TTC549 (cell line): ENCODE data around the gene NUCB2.
A peak's percentile ranks its signal among the peaks of the same experiment; 100 is the strongest.
"Not testable (repeated sequence)": the region's sequence is repeated elsewhere in the genome, so short reads cannot be mapped to it uniquely, and the experiment has no call there.

ENCODE experiments used
- FAIRE-seq: peaks from 2 replicates; lab custom pipeline; 2012; peaks lifted over from hg19 to GRCh38; lab: Jason Lieb, UNC

The NUCB2 gene

DNA sequence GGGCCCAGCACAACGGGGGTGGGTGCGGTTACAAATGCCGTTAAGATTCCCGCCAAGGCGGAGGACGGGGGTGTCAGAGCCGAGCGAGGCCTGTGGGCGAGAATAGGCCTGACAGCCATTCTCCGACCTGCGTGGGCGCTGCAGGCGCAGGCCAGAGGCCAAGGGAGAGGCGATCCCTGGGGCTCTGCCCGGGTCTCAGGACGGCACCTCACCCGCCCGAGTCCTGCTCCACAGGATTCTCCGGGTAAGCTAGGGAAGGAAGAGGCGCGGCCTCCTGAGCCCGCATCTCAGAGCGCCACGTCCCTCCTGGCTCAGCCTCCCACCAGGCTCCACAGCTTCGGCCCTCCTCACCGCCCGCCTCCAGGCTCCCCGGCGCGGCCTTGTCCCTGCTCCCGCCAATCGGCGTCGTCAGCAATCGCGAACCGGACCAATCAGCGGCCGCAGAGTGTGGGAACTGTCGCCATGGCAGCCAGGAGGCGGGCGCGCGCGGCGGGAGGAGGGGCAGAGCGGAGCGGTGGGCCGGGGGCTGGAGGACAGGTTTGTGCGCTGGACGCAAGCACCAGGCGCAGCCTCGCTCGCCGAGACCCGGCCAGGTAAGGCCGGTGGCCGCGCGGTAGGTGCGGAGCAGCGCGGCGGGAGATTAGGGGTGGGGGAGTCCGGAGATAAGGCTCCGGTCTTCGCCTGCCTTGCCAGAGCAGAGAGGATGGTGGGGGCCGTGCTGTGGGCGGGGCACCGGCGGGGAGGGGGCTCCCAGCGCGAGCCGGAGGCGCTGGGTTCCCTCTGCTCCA, at the start of gene NUCB2:
NUCB2 (plus strand) TSS at position 504 of the 788 bp plus-strand sequence. CDS start 18,585 bp downstream, outside the sequence.
- peak; percentile 47 for FAIRE-seq

DNA sequence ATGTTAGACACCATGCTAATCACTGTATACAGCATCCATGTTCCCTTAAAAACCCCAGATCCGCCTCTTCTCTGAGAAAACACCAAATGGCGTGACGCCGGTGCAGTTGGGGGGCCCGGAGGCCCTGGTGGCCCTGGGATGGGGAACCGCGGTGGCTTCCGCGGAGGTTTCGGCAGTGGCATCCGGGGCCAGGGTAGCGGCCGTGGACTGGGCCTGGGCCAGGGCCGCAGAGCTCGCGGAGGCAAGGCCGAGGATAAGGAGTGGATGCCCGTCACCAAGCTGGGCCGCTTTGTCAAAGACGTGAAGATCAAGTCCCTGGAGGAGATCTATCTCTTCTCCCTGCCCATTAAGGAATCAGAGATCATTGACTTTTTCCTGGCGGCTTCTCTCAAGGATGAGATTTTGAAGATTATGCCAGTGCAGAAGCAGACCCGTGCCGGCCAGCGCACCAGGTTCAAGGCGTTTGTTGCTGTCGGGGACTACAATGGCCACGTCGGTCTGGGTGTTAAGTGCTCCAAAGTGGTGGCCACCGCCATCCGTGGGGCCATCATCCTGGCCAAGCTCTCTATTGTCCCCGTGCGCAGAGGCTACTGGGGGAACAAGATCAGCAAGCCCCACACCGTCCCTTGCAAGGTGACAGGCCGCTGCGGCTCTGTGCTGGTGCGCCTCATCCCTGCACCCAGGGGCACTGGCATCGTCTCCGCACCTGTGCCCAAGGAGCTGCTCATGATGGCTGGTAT, 48.2 kb upstream of the NUCB2 start:
- not testable (repeated sequence) for FAIRE-seq

DNA sequence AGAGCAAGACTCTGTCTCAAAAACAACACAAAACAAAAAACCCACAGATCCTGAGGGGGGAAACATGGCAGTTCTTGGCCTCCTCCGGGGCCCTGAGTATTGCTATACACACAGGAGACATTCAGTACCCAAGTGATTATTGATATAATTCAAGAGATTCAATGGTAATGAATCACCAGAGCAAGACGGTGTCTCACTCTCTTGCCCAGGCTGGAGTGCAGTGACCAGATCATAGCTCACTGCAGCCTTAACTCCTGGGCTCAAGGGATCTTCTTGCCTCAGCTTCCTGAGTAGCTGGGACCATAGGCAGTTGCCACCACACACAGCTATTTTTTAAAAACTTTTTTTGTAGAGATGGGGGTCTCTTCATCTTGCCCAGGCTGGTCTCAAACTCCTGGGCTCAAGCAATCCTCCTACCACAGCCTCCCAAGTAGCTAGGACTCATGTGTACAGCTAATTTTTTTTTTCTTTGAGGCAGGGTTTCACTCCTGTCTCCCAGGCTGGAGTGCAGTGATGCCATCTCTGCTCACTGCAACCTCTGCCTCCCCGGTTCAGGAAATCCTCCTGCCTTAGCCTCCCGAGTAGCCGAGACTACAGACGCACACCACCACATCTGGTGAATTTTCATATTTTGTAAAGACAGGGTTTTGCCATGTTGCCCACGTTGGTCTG, 46.9 kb upstream of the NUCB2 start:
- FAIRE-seq: no peak

DNA sequence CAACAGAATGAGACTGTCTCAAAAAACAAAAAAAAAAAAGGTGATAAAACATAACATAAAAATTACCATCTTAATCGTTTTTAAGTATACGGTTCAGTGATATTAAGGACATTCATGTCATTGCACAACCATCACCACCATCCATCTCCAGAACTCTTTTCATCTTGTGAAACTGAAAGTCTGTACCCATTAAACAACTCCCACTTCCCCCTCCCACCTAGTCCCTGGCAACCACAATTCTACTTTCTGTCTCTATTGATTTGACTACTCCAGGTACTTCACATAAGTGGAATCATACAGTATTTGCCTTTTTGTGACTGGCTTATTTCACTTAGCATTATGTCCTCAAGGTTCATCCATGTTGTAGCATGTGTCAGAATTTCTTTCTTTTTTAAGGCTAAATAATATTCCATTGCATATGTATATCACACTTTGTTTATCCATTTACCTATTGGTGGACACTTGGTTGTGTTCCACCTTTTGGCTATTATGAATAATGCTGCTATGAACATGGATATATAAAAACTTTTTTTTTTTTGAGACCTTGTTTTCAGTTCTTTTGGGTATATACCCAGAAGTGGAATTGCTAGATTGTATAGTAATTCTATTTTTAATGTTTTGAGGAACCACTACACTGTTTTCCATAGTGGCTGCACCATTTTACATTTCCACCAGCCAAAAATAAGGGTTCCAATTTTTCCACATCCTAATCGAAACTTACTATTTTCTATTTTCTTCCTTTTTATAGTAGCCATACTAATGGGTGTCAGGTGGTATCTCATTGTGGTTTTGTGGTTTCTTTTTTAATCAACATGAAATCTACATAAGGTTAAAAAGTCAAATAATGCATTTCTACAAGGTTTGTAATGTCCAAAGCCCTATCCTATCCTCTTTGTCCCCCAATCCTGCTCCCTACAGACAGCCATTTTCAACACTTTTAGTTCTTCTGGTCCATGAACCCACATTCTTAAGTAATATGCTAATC, 45.4 kb upstream of the NUCB2 start:
- no peak for FAIRE-seq

DNA sequence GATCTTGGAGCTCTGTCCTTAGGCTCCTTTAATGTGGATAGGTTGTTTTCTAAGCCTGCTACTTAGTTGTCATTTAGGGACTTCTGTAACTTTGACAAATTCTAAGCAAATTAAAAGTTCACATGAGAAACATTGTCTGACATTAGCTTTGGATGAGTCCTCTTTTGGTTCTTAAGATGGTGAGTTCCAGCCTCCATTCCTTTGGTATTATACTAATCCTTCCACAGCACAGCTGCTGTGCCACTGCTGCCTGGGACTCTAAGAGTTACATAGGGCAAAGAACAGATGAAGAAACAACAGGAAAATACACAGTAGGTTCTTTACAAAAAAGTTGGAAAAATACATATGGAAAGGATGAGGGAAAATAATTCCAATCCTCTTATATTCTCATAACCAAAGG, 43.4 kb upstream of the NUCB2 start:
- FAIRE-seq: no peak

DNA sequence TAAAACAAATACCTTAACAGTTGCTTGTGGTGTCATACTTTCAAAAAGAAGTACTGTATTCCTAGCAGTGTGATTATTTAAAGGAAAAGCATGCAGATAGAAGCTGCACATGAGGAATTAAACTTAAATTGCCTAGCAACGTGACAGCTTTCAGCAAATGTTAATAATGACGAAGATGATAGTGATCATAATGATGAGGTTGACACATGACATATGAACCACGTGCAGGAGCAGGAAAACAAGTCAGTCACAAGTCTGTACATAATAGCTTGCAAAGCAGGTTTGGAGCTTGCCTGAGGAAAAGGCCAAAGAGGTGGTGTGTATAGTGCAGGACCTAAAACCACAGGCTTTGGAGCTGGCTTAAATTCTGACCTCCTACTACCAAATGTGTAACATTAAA, 38.2 kb upstream of the NUCB2 start:
- FAIRE-seq: no peak

DNA sequence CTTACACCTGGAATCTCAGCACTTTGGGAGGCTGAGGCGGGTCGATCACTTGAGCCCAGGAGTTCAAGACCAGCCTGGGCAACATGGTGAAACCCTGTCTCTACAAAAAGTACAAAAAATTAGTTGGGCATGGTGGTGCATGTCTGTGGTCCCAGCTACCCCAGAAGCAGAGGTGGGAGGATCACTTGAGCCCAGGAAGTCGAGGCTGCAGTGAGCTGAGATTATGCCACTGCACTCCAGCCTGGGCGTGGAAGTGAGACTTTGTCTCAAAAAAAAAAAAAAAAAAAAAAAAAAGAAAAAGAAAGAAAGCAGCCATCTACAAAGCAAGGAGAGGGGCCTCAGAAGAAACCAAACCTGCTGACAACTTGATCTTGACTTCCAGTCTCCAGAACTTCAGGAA, 36.6 kb upstream of the NUCB2 start:
- FAIRE-seq: not testable (repeated sequence)

DNA sequence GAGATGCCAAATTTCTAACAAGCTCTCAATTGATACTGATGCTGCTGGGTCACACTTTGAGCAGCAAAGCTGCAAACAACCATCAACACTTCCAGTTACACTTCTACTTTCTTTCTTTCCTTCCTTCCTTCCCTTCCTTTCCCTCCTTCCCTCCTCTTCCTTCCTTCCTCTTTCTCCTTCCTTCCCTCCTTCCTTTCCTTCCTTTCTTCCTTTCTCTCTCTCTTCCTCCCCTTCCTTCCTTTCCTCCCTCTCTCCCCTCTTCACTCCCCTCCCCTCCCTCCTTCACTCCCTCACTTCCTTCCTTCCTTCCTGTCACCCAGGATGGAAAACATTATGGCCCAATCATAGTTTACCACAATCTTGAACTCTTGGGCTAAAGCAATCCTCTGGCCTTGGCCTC, 35.8 kb upstream of the NUCB2 start:
- no peak for FAIRE-seq

DNA sequence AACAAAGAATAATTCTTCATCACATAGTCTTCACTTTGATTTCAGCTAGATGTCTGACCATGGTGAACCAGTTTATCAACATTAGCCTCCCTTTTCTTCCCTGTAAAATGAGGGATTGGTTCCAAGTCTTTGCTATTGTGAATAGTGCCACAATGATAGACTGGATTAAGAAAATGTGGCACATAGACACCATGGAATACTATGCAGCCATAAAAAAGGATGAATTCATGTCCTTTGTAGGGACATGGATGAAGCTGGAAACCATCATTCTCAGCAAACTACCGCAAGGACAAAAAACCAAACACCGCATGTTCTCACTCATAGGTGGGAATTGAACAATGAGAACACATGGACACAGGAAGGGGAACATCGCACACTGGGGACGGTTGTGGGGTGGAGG, 33.6 kb upstream of the NUCB2 start:
- not testable (repeated sequence) for FAIRE-seq

DNA sequence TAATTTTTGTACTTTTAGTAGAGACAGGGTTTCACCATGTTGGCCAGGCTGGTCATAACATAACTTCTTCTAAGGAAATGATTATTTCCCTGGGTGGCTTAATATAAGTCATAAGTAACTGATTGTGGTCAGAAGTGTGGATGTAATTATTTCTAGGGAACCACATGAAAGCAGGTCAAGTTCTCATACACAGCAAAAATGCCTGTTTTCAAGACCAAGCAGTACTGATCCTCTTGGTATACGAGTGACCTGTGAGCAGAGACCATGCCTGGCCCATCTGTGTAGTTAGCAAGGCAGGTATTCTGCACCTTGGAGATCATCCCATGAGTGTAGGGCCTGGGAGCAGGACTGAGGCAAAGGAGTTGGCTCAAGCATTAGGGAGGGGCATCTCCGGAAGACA, 32.5 kb upstream of the NUCB2 start:
- FAIRE-seq: no peak

DNA sequence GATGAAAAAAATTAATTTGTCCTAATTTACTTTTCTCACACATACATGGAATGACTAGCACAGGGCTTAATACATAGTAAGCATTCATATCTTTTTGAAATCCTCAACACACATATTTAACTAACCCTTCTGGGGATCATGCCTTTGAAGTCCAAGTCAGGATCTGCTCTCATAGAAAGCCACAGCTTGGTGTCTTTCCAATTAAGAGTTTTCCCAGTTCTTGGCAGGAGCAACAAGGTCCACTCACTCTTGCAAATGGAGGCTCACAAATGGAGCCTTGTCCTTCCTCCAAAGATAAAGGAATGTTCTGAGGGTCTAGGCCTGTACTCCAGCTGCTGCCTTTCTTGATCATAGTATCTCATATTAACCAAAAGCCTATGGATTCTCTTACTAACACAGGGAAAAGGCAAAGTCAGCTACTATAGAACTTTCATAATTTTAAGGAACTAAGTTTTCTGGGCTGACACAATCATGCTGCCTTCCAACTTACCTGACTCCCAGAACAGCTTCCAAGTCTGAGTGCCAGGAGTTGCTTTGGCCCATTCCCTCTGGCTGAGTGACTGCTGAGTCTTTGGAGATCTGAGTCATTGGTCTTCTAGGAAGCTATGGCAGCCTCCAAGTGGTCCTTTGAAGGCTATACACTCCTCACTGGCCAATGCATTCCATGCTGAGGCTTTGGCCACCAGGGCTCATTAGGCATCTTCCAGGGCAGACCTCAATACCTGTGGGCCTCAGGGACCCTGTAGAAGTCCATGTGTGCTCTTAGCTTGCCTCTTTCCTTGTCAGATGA, 25.8 kb upstream of the NUCB2 start:
- no peak for FAIRE-seq

DNA sequence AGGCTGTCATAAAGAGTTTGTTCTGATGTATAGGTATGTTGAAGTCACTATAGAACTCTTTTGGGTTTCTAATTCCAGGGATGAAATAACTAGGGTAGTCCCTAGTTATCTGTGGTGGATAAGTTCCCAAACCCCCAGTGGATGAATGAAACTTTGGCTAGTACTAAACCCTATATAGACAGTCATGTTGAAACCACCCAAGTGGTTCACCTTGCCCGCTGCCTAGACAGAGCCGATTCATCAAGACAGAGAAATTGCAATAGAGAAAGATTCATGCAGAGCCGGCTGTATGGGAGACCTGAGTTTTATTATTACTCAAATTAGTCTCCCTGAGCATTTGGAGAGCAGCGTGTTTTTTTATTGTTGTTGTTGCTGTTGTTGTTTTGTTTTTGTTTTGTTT, 23.8 kb upstream of the NUCB2 start:
- no peak for FAIRE-seq

DNA sequence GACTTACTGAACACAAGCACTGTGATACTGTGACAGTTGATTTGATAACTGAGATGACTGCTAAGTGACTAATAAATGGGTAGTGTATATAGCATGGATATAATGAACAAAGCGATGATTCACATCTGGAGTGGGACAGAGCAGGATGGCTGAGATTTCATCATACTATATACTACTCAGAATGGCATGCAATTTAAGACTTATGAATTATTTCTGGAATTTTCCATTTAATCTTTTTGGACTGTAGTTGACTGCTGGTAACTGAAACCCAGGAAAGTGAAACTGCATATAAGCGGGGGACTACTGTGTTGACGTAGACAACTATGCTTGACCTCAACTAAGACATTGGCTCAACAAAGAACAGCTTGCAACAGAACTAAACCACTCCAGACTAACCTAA, 20.0 kb upstream of the NUCB2 start:
- FAIRE-seq: no peak

DNA sequence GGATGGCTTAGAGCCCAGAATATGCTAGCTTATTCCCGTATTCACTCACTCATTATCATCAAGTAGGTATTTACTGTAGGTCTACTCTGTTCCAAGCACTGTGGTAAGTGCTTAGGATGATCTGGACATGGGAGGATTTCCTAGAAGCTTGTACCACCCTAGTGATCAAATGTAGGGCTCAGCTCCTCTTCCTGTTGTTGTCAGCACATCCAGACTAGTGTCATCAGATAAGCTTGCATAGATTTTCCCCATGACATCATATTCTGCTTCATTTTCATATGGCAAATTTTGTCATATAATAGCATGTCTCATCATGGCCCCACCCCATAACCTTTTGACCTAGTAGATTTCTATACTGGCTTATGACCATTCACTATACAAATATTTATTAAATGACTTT, 19.3 kb upstream of the NUCB2 start:
- FAIRE-seq: no peak

DNA sequence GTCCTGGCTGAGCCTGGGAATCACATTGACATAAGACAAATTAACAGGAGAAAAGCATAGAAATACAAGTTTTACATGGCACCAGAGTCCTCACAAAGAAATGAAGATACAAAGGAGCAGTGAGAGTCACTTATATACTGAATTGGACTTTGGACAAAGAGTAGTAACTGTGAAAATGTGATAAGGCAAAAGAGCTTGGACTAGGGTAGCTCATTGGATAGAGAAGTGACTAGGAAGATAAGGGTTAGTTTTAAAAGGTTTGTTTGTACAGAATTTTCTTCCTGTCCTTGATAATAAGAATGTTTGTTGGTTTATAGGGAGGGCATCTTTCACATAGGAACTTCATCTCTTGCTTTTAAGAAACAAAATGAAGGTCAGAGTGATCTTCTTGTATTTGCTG, 17.9 kb upstream of the NUCB2 start:
- FAIRE-seq: no peak

DNA sequence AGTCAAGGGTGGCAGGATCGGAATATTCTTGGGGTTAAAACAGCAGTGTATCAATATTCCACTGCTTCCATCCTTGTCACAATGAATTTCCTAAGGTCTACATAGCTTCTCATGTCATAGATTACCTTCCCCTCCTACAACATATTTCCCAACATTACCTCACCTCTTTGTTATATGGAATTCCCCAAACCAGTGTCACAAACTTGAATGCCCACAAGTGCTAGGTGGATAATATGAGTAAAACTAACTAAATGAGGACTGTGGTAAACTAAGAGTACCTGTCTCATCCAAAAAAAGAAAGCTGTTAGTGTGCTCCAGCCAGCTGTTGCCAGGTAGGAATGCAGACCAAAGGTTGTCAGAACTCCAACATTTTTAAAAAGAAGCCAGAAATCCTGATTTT, 17.0 kb upstream of the NUCB2 start:
- no peak for FAIRE-seq

DNA sequence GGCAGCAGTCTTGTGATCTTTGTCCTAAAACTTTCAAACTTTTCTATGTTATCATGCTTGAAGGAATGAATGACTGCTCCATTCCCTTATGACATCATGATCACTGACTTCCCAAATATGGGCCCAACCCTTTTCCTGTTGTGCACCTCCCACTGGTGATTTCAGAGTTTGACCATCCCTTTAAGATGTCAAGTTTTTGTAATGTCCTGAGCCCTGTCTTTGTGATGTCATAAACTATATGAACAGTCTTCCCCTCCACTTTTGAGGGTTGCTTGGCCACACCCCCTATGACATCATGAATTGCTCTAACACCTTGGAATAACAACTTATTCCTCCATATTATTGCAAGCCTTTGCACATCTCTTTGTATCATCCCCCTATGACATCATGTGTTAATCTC, 16.5 kb upstream of the NUCB2 start:
- FAIRE-seq: no peak

DNA sequence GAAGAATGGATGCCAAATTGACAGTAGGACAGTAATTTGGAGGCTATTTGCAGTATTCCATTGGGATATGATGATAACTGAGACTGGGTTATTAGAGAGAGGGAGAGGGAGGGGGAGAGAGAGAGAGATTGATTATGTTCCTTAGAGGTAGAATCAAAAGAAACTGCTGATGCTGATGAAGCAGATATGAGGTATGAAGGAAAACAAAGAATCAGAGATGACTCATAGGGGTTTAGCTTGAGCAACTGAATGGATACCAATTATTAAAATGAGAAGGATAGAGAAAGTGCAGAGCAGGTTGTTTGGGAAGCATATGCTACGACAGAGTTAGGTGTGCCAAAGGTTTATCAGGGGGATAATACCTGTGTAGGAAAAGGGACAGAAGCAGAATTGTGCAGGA, 12.8 kb upstream of the NUCB2 start:
- no peak for FAIRE-seq

DNA sequence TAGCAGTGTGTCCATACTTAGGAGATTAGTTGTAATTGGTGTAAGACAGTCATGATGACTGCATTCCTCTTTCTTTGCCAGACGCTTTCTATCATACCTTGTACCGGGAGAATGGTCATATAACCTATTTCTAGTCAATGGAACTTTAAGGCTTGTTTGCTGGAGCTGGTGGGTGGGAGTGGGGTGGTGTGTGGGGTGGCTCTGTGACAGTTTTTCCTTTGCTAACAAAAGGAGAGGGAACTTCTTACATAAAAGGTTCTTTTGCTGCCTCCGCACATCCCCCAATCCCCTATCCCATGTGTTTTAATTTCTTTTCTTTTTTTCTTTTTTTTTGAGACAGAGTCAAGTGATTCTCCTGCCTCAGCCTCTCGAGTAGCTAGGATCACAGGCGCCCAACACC, 9.8 kb upstream of the NUCB2 start:
- no peak for FAIRE-seq

DNA sequence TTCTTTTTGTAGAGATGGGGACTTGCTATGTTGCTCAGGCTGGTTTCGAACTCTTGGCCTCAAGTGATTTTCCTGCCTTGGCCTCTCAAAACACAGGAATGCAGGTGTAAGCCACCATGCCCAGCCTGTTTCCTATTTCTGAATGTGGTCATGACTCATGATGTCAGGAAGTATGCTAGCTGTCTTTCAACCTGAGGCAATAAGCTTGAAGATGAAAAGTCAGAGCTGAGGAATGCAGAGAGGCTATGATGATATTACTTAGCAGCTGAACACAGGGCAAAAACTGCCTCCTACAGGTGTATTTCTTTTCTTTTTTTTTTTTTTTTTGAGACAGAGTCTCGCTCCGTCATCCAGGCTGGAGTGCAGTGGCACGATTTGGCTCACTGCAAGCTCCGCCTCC, 9.0 kb upstream of the NUCB2 start:
- FAIRE-seq: no peak

DNA sequence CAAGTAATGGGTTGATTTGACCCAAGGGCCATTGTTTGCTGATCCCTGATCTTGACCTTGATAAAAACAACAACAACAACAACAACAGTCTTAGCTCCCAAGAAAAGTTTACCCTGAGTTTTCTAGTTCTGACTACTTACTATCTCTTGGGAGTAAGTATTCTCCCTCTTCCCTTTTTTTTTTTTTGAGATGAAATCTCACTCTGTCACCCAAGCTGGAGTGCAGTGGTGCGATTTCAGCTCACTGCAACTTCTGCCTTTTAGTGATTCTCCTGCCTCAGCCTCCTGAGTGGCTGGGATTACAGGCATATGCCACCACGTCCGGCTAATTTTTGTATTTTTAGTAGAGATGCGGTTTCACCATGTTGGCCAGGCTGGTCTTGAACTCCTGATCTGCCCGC, 8.0 kb upstream of the NUCB2 start:
- not testable (repeated sequence) for FAIRE-seq
